WTC11 (cell line): ENCODE results near the gene OBP2B. TPM values are rescaled to one million over a fixed set of nuclear protein-coding genes. Genes with fewer than 3 reads are reported as not detected.

Experiments
- ATAC-seq: fragments of 200-7000 bp; cut with Tn5 transposase; 2 replicates; pipeline ENCODE4 v1.10.0; 2021; ENCODE audit warnings: mild to moderate bottlenecking, moderate library complexity
- CTCF ChIA-PET: fragments of 300-600 bp; sonication (Branson Sonifier 250); formaldehyde crosslinking; loops from one replicate; lab custom pipeline; 2021; ENCODE audit warnings: antibody characterized with exemption; lab: Charles Lee
- POLR2A ChIA-PET: fragments of 350-600 bp; sonication (Branson Sonifier 250); formaldehyde crosslinking; loops from one replicate; lab custom pipeline; 2021; ENCODE audit warnings: antibody characterized with exemption; lab: Charles Lee
- DNase-seq: peaks from one replicate; pipeline ENCODE4 v3.0.0; 2021; ENCODE audit warnings: low spot score
- H3K27ac Mint-ChIP-seq: 2 replicates; pipeline ENCODE4 v1.8.0; 2021; ENCODE audit warnings: mixed read lengths
- H3K27me3 Mint-ChIP-seq: 2 replicates; pipeline ENCODE4 v1.8.0; 2021; ENCODE audit warnings: low read depth, mild to moderate bottlenecking, moderate library complexity, mixed read lengths
- H3K36me3 Mint-ChIP-seq: 2 replicates; pipeline ENCODE4 v1.8.0; 2021; ENCODE audit warnings: mixed read lengths
- H3K4me1 Mint-ChIP-seq: 2 replicates; pipeline ENCODE4 v1.8.0; 2022; ENCODE audit warnings: mixed read lengths
- H3K4me3 Mint-ChIP-seq: 2 replicates; pipeline ENCODE4 v1.8.0; 2021; ENCODE audit warnings: mild to moderate bottlenecking, moderate library complexity, mixed read lengths
- H3K9me3 Mint-ChIP-seq: 2 replicates; pipeline ENCODE4 v1.8.0; 2021; ENCODE audit warnings: mixed read lengths
- CREB1 ChIP-seq: sonication (generic); formaldehyde crosslinking; IDR thresholded peaks from 2 replicates; pipeline ENCODE4 v1.8.0; 2023; ENCODE audit warnings: mild to moderate bottlenecking, missing genetic modification reagents
- KAT7 ChIP-seq: sonication (generic); formaldehyde crosslinking; IDR thresholded peaks from 2 replicates; pipeline ENCODE4 v1.8.1; 2023; ENCODE audit warnings: missing genetic modification reagents, mild to moderate bottlenecking, borderline replicate concordance
- PRRX2 ChIP-seq: fragments of 250-450 bp; sonication (Bioruptor Pico); IDR thresholded peaks from 2 replicates; pipeline ENCODE4 v1.8.0; 2021; ENCODE audit warnings: mild to moderate bottlenecking
- total RNA-seq: library from RNA; stranded (reverse); gene quantifications from 3 replicates; pipeline ENCODE4 v1.2.3, GENCODE V29; 2021
- TF ChIP-seq, protein P1 (sequence below): fragments of 250-450 bp; sonication (Bioruptor Pico); IDR thresholded peaks from 2 replicates; pipeline ENCODE4 v1.9.0; 2021; ENCODE audit warnings: mild to moderate bottlenecking, borderline replicate concordance
- TF ChIP-seq, protein P2 (sequence below): fragments of 250-450 bp; sonication (Bioruptor Pico); conservative IDR thresholded peaks from 2 replicates; pipeline ENCODE4 v1.9.0; 2021; ENCODE audit warnings: mild to moderate bottlenecking
- TF ChIP-seq, protein P3 (sequence below): fragments of 250-450 bp; sonication (Bioruptor Pico); IDR thresholded peaks from 2 replicates; pipeline ENCODE4 v1.9.0; 2021; ENCODE audit warnings: mild to moderate bottlenecking
- TF ChIP-seq, protein P4 (sequence below): sonication (generic); formaldehyde crosslinking; IDR thresholded peaks from 2 replicates; pipeline ENCODE4 v1.8.0; 2023; ENCODE audit warnings: missing genetic modification reagents, mild to moderate bottlenecking, borderline replicate concordance
- TF ChIP-seq, protein P5 (sequence below): fragments of 250-450 bp; sonication (Bioruptor Pico); IDR thresholded peaks from 2 replicates; pipeline ENCODE4 v2.1.2; 2022; ENCODE audit warnings: mild to moderate bottlenecking, moderate library complexity
- TF ChIP-seq, protein P6 (sequence below): sonication (generic); formaldehyde crosslinking; IDR thresholded peaks from 2 replicates; pipeline ENCODE4 v1.8.0; 2022; ENCODE audit warnings: mild to moderate bottlenecking, missing genetic modification reagents
- TF ChIP-seq, protein P7 (sequence below): sonication (generic); formaldehyde crosslinking; IDR thresholded peaks from 2 replicates; pipeline ENCODE4 v1.8.1; 2022; ENCODE audit warnings: low read depth, missing genetic modification reagents, borderline replicate concordance
- TF ChIP-seq, protein P8 (sequence below): sonication (generic); formaldehyde crosslinking; IDR thresholded peaks from 2 replicates; pipeline ENCODE4 v1.8.1; 2023; ENCODE audit warnings: mild to moderate bottlenecking, missing genetic modification reagents
- TF ChIP-seq, protein P9 (sequence below): sonication (generic); formaldehyde crosslinking; IDR thresholded peaks from 2 replicates; pipeline ENCODE4 v1.8.1; 2022; ENCODE audit warnings: missing genetic modification reagents, borderline replicate concordance
- TF ChIP-seq, protein P10 (sequence below): sonication (generic); formaldehyde crosslinking; IDR thresholded peaks from 2 replicates; pipeline ENCODE4 v1.8.1; 2022; ENCODE audit warnings: mild to moderate bottlenecking, missing genetic modification reagents, moderate library complexity, borderline replicate concordance

The OBP2B gene
- total RNA-seq, 1 experiment from 2014 or later: not detected

DNA sequence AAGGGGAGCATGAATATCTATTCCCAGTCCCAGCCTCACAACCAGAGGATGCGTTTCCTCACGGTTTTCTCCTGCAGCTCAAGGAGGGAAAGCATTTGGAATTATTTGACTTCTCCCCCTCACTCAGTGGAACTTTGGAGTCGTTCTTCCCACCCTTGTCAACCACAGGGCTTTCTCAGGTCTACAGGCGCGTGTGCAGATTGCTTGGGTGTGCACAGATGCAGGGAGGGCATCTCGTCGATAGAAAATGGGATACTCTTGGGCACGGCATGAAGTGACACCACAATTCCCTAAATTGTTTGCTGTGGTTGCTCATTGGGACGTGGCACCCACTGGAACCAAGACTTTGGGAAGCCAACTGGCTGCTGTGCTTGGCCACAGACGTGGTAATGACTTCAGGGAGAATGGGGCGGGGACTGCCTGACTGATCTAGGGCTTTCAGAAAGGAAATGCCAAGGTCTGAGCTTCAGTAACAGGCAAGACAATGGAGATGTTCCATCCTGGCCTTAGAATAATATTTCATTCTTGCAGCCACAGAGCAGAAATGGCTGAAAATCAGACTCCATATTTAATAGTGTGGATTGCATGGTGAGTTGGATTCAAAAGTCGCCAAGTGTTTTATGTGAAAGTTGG, 12.2 kb upstream of the OBP2B start:
- H3K36me3 Mint-ChIP-seq: no peaks in the 10 kb centered on the region
- ChIA-PET CTCF (interaction anchor here (6.0 kb wide), 1 partner anchor 34 kb away, joined by 27 read pairs; no protein-coding TSS in a partner anchor), POLR2A (no interaction called here)
- H3K4me1 Mint-ChIP-seq: peaks cover 9% of the 10 kb centered on the region
- ATAC-seq (no peak), DNase-seq (no peak)
- no peak overlapping the region for H3K27ac Mint-ChIP-seq
- H3K9me3 Mint-ChIP-seq: peaks cover 4% of the 10 kb centered on the region; the same call in 1 of the 2 replicates
- no peak overlapping the region for H3K4me3 Mint-ChIP-seq
- H3K27me3 Mint-ChIP-seq: peaks cover 62% of the 10 kb centered on the region
- TF ChIP-seq, protein P1, sequence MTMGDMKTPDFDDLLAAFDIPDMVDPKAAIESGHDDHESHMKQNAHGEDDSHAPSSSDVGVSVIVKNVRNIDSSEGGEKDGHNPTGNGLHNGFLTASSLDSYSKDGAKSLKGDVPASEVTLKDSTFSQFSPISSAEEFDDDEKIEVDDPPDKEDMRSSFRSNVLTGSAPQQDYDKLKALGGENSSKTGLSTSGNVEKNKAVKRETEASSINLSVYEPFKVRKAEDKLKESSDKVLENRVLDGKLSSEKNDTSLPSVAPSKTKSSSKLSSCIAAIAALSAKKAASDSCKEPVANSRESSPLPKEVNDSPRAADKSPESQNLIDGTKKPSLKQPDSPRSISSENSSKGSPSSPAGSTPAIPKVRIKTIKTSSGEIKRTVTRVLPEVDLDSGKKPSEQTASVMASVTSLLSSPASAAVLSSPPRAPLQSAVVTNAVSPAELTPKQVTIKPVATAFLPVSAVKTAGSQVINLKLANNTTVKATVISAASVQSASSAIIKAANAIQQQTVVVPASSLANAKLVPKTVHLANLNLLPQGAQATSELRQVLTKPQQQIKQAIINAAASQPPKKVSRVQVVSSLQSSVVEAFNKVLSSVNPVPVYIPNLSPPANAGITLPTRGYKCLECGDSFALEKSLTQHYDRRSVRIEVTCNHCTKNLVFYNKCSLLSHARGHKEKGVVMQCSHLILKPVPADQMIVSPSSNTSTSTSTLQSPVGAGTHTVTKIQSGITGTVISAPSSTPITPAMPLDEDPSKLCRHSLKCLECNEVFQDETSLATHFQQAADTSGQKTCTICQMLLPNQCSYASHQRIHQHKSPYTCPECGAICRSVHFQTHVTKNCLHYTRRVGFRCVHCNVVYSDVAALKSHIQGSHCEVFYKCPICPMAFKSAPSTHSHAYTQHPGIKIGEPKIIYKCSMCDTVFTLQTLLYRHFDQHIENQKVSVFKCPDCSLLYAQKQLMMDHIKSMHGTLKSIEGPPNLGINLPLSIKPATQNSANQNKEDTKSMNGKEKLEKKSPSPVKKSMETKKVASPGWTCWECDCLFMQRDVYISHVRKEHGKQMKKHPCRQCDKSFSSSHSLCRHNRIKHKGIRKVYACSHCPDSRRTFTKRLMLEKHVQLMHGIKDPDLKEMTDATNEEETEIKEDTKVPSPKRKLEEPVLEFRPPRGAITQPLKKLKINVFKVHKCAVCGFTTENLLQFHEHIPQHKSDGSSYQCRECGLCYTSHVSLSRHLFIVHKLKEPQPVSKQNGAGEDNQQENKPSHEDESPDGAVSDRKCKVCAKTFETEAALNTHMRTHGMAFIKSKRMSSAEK (CRISPR knock-in tag): no peak
- TF ChIP-seq, protein P2, sequence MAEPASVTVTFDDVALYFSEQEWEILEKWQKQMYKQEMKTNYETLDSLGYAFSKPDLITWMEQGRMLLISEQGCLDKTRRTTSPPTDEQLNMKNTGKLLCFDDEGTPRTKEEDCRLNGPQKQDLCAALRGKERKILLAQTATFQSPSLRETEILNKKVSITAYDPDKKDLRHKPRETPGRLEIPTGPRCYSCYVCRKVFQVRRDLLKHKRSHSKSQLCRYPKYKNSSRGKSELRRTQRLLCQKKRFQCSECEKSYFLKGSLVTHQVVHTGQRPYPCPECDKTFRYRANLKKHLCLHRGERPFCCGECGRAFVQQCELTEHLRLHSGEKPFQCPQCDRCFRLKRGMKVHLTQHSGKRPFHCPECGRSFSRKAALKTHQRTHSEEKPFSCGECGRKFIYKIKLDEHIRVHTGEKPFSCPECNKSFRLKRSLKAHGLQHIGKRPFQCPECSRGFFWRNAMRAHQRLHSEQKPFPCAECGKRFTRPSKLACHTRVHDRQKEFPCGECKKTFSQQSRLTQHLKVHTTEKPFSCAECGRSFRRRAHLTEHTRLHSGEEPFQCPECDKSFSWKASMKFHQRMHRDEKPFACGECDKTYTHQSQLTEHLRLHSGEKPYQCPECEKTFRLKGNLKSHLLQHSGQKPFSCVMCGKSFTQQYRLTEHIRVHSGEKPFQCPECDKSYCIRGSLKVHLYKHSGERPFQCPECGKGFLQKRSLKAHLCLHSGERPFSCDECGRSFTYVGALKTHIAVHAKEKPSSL (CRISPR knock-in tag): no peak
- TF ChIP-seq, protein P3, sequence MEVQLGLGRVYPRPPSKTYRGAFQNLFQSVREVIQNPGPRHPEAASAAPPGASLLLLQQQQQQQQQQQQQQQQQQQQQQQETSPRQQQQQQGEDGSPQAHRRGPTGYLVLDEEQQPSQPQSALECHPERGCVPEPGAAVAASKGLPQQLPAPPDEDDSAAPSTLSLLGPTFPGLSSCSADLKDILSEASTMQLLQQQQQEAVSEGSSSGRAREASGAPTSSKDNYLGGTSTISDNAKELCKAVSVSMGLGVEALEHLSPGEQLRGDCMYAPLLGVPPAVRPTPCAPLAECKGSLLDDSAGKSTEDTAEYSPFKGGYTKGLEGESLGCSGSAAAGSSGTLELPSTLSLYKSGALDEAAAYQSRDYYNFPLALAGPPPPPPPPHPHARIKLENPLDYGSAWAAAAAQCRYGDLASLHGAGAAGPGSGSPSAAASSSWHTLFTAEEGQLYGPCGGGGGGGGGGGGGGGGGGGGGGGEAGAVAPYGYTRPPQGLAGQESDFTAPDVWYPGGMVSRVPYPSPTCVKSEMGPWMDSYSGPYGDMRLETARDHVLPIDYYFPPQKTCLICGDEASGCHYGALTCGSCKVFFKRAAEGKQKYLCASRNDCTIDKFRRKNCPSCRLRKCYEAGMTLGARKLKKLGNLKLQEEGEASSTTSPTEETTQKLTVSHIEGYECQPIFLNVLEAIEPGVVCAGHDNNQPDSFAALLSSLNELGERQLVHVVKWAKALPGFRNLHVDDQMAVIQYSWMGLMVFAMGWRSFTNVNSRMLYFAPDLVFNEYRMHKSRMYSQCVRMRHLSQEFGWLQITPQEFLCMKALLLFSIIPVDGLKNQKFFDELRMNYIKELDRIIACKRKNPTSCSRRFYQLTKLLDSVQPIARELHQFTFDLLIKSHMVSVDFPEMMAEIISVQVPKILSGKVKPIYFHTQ (CRISPR knock-in tag): no peak
- TF ChIP-seq, protein P4, sequence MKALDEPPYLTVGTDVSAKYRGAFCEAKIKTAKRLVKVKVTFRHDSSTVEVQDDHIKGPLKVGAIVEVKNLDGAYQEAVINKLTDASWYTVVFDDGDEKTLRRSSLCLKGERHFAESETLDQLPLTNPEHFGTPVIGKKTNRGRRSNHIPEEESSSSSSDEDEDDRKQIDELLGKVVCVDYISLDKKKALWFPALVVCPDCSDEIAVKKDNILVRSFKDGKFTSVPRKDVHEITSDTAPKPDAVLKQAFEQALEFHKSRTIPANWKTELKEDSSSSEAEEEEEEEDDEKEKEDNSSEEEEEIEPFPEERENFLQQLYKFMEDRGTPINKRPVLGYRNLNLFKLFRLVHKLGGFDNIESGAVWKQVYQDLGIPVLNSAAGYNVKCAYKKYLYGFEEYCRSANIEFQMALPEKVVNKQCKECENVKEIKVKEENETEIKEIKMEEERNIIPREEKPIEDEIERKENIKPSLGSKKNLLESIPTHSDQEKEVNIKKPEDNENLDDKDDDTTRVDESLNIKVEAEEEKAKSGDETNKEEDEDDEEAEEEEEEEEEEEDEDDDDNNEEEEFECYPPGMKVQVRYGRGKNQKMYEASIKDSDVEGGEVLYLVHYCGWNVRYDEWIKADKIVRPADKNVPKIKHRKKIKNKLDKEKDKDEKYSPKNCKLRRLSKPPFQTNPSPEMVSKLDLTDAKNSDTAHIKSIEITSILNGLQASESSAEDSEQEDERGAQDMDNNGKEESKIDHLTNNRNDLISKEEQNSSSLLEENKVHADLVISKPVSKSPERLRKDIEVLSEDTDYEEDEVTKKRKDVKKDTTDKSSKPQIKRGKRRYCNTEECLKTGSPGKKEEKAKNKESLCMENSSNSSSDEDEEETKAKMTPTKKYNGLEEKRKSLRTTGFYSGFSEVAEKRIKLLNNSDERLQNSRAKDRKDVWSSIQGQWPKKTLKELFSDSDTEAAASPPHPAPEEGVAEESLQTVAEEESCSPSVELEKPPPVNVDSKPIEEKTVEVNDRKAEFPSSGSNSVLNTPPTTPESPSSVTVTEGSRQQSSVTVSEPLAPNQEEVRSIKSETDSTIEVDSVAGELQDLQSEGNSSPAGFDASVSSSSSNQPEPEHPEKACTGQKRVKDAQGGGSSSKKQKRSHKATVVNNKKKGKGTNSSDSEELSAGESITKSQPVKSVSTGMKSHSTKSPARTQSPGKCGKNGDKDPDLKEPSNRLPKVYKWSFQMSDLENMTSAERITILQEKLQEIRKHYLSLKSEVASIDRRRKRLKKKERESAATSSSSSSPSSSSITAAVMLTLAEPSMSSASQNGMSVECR (CRISPR knock-in tag): no peak
- no peak for TF ChIP-seq KAT7 (CRISPR knock-in tag)
- TF ChIP-seq, protein P5, sequence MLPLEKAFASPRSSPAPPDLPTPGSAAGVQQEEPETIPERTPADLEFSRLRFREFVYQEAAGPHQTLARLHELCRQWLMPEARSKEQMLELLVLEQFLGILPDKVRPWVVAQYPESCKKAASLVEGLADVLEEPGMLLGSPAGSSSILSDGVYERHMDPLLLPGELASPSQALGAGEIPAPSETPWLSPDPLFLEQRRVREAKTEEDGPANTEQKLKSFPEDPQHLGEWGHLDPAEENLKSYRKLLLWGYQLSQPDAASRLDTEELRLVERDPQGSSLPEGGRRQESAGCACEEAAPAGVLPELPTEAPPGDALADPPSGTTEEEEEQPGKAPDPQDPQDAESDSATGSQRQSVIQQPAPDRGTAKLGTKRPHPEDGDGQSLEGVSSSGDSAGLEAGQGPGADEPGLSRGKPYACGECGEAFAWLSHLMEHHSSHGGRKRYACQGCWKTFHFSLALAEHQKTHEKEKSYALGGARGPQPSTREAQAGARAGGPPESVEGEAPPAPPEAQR (CRISPR knock-in tag): no peak
- no peak for TF ChIP-seq PRRX2
- TF ChIP-seq, protein P6, sequence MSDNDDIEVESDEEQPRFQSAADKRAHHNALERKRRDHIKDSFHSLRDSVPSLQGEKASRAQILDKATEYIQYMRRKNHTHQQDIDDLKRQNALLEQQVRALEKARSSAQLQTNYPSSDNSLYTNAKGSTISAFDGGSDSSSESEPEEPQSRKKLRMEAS (CRISPR knock-in tag): no peak
- TF ChIP-seq, protein P7, sequence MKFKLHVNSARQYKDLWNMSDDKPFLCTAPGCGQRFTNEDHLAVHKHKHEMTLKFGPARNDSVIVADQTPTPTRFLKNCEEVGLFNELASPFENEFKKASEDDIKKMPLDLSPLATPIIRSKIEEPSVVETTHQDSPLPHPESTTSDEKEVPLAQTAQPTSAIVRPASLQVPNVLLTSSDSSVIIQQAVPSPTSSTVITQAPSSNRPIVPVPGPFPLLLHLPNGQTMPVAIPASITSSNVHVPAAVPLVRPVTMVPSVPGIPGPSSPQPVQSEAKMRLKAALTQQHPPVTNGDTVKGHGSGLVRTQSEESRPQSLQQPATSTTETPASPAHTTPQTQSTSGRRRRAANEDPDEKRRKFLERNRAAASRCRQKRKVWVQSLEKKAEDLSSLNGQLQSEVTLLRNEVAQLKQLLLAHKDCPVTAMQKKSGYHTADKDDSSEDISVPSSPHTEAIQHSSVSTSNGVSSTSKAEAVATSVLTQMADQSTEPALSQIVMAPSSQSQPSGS (CRISPR knock-in tag): no peak
- TF ChIP-seq, protein P8, sequence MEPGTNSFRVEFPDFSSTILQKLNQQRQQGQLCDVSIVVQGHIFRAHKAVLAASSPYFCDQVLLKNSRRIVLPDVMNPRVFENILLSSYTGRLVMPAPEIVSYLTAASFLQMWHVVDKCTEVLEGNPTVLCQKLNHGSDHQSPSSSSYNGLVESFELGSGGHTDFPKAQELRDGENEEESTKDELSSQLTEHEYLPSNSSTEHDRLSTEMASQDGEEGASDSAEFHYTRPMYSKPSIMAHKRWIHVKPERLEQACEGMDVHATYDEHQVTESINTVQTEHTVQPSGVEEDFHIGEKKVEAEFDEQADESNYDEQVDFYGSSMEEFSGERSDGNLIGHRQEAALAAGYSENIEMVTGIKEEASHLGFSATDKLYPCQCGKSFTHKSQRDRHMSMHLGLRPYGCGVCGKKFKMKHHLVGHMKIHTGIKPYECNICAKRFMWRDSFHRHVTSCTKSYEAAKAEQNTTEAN: no peak
- TF ChIP-seq, protein P9, sequence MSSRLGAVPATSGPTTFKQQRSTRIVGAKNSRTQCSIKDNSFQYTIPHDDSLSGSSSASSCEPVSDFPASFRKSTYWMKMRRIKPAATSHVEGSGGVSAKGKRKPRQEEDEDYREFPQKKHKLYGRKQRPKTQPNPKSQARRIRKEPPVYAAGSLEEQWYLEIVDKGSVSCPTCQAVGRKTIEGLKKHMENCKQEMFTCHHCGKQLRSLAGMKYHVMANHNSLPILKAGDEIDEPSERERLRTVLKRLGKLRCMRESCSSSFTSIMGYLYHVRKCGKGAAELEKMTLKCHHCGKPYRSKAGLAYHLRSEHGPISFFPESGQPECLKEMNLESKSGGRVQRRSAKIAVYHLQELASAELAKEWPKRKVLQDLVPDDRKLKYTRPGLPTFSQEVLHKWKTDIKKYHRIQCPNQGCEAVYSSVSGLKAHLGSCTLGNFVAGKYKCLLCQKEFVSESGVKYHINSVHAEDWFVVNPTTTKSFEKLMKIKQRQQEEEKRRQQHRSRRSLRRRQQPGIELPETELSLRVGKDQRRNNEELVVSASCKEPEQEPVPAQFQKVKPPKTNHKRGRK: no peak
- TF ChIP-seq CREB1: no peak
- TF ChIP-seq, protein P10, sequence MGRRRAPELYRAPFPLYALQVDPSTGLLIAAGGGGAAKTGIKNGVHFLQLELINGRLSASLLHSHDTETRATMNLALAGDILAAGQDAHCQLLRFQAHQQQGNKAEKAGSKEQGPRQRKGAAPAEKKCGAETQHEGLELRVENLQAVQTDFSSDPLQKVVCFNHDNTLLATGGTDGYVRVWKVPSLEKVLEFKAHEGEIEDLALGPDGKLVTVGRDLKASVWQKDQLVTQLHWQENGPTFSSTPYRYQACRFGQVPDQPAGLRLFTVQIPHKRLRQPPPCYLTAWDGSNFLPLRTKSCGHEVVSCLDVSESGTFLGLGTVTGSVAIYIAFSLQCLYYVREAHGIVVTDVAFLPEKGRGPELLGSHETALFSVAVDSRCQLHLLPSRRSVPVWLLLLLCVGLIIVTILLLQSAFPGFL (CRISPR knock-in tag): no peak
